COLO668 (cell line): ENCODE results near the gene JAKMIP2.

Experiments used
- DNase-seq: peaks from one replicate; lab custom pipeline; 2025; ENCODE audit not compliant: unreplicated experiment; lab: John Stamatoyannopoulos, UW

JAKMIP2 gene

DNA sequence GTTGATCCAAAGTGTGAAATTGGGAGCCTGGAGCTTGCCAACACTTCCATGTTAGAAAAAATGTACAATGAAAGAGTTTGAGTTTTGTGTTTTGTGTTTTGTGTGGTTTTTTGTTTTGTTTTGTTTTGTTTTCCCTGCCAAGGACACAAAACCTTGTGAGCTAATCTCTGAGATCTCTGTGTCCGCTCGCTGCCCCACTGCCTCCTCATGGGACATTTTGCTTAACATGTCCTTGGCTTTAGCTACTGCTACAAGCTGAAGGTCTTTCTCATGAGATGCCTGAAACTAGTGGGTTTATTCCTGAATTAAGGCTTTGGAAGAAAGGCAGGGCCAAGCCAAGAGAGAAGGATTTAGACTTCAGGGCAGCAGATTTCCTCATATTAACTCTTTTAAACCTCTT is 7.3 kb upstream of the JAKMIP2 start:
- DNase-seq: no peak

DNA sequence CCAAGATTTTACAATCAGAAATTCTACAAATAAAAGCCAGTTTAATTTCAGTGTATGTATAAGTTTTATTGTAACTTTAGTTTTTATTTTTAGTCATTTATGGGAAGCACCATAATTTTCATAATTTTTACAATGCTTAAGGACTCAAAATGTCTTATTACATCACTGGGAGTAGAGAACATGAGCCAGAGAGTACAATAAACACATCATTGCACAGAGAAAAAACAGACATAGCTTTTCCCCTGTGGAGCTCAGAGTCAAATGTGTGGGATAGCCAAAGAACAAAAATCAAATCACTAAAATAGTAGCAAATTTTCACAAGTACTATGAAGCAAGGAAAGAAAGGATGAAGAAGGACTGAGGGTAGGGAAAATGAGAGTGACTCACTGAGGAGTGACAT is 5.5 kb upstream of the JAKMIP2 start:
- no peak for DNase-seq

DNA sequence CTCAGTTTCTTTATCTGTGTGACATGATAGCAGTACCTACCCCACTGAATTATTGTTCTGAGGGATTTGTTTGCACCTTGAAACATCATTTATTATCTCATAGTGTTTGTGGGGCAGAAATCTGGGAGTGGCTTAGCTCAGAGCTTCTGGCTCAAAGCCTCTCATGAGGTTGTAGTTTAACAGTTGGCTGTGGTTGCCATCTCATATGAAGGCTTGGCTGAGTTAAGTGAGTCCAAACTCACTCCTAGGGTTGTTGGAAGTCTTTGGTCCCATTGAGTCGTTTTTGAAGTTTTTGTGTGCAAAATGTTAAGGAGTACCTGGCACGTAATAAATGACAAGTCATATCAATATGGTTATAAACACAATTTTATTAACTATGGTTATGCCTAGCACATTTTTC is 3.6 kb upstream of the JAKMIP2 start:
- no peak for DNase-seq

DNA sequence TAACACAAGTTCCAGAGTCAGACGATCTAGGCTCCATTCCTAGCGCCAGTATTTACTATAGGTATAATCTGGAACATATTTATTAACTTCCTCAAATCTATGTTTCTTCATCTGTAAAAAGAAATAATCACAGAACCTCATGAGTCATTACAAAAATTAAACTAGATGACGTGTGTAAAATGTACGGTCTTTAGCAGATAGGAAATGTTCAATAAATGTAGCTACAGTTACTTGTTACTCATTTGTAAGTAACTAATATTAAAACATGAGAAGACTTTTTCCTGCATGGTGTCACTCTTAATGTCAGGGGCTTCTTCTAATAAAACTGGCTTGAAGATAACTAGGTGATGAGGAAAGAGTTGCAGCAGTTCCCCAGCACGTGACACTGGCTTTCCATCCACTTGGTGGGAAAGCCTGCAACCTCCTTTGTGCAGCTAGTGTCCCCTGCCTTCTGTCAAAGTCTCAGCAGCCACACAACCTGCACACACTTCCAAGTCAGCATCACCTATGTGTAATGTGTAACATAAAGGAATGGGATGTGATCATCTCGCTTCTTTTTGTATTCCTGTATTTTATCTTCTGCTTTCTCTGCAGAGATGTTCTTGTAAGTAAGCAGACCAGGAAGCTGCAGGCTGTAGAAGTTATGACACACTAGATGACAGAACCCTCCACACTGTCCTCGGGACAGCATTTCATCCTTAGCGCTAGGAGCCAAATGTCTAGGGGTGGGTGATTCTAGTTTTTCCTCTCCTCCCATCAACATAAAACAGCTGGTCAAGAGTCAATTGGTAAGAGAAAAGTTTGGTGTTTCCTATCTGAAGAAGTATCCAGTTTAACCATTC is 1.8 kb upstream of the JAKMIP2 start:
- DNase-seq: no peak

DNA sequence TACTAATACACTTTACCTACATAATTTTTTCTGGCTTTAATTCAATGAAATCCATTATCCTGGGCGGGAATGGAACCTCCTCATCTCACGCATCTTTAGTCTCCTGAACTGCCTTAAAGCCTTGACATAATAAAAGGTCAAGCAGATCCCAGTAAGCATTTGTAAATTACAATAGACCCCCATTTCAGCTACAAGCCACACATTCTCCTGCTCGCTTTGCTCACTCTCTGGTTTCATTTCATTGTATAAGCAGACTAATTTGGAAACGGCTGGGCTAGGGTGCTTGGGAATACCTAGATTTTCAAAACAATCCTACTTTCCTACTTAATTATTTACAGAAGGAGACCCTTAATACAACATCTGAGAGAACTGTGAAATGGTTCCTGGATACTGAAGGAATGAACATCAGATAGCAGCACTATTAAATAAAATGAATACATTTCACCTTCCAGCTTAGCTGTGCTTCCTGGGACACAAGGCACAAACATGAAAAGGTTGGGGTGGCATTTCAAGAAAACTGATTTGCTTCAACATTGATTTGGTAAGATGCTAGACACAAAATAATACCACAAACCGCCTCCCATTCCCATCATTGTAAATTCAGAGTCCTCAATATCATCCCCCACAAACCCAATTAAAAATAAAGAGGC is 1.5 kb downstream of the JAKMIP2 start:
- no peak for DNase-seq

DNA sequence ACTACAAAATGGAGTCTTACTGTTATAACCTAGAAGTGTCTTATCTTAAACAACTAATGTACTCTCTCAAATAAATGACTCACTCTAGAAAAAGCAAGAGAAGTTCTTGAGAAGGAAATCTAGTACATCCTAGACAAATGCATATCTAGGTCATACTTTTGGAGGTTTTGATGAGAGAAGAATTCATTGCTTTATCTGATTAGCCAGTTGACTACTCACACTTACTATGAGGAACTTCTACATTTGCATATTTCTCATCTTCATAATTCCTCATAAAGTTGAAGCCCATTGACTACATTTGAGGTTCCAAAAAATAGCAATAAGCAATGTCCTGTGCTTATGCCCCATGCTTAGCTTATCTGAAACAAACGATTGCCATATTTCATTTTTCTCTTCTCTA is 2.8 kb downstream of the JAKMIP2 start:
- DNase-seq: no peak

DNA sequence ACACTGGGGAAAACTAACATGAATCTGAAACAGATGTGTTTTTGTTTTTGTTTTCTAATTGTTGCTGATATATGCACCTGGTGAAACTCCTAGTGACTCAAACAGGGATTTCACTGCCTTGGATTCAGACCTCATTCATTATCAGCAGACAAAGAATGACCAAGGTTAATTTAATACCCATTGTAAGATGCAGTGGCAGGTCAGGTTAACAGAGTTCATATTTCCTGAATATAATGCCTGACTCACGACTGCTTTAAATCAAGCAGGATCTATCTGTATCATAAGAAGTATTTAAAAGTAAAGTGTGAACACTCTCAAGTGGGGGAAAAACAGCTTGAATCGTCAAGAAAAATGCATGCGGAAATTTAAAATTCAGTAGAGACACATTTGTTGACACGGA is 5.5 kb downstream of the JAKMIP2 start:
- DNase-seq: no peak

DNA sequence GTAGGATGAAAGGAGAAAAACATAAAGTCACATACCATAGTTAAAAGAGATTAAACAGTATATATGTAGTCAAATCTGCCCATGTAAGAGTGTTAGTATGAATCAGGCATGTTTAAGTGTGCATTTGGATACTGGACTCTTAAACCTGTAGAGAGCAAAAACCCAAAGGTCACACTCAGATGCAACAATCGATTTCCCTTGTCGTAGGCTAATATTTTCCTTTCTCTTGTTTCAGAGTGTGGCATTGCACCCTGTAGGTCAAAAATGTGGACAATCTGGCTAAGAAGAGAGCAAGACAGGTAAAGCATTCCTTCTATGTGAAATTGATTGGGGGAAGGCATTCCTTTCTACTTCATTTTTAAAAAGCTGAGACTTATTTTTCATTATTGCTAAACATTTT is 8.9 kb downstream of the JAKMIP2 start:
- DNase-seq: no peak

DNA sequence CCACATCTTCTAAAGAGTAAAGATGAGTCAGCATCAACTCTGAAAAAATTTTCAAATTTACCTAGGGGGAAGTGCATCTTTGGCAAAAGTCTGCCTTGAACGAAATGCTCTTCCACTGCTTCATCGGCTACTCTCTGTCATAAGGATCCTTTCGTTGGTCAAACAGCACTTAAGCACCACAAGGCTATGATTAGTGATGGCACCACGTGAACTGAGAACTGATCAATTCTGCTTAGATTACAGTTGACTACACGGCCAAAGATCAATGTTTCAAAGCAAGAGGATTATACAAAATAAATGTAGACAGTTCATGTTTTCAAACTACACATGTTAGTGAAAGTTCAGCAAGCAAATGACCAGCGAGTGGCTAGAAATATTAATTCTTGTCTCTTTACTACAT is 9.4 kb downstream of the JAKMIP2 start:
- no peak for DNase-seq

DNA sequence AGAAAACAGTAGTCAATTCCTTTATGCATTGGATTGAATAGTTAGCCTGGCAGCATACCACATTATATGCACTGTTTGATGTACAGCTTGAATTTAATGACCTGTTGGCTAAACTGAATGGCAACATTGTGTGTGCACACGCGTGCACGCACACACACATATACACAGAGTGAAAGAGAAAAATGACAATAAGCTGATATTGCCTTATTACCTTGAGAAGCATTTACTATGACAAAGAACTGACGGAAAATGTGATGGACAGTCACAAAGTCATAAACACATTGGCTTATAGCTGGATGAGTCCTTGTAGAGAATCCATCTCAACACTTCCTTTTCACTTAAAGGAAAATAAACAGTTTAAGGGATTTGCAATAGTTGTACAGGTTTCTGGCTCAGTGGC is 15.5 kb downstream of the JAKMIP2 start:
- no peak for DNase-seq

DNA sequence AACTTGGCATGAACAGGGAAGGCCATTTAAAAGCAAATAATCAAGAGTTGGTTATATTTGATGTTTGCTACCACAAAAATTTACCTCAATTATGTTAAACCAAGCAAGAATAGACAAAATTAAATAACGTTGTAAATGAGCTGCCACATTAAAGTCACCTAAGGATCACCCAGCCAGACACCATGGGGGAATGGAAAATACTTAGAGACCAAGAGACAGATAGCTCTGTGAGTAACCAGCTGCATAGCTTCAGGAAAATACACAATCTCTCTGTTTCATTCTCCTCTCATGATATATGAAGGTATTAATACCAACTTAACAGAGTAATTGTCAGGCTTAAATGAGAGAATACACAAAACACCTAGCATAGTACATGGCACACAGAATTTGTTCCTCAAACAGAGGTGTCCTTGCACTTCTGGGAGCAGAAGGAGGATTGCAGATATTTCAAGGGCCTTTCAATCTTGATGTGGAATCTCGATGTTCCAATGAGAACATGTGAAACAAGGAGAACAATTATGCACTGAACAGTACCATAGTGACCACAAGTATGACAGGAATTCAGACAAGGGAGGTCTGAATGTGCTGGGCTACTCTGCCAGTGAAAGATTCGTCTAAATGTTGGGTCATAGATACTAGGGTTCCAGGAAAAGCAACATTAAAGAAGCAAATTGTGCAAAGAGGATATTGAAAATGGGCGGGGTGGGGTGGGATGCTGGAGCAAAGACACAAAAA is 18.6 kb downstream of the JAKMIP2 start:
- DNase-seq: no peak

DNA sequence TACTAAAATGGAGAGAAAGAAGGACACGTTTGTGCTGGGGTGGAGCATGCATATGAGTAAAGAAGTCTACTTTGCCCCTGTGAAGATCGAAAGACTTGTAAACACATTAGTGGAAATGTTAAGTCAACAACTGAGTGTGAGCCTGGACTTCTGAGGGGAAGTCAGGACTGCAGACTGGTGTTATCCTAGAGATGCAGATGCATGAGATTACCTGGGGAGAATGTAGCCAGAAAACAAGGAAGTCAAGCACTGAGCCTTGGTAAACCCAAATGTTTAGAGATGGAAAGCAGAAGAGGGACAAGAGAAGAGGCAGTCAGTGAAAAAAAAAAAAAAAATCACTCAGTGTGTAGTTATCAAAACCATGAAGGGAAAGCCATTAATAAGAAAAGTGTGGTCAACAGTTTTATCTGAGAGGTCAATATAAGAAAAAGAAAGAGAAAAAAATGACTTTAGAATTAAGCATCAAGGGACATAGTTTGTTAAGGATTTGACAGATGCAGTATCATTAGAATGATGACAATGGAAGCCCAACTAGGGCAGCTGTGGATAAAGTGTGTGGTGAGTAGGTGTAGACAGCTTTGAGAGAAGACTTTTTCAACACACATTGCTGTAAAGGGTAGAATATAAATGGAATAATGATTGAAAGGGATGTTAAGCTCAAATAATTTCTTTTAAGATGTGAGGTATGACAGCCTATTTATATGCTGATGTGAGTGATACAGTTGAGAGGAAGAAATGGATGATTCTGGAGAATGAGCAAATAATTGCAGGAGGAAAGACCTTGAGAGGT is 22.2 kb downstream of the JAKMIP2 start:
- DNase-seq: no peak

DNA sequence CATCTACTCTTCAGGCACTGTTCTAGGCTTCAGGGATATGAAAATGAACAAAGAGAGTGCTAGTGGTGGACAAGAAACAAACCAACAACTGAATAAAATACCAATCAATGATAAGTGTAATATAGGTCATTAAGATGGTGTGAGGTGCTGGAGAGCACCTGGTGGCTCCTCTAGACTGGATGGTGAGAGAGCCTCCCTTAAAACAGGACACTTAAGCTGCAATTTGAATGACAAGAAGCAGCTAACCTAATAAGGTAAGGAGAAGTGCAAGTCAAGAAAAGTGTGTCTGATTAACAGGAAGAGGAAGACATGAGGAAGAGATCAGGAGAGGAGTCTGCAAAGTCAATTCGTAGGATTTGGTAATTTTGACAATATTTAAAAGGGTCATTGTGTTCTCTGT is 23.1 kb downstream of the JAKMIP2 start:
- DNase-seq: no peak

DNA sequence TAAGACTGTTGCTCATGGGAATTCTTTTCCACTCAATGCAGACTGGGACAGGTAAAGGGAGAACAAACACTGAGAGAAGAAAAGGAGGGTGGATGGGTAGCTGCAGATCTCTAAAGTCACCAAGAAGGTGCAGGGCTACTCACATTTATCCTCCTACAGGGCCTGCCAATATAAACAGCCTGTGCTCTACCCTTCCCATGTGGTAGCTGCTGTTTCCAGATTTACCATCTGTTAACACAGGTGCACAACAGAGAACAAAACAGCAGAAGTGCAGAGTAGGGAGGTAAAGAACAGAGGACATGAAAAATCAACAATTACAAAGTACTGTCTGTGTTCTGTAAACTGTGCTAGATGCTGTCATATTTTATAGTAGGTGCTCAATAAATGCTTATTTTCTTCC is 26.0 kb downstream of the JAKMIP2 start:
- no peak for DNase-seq

DNA sequence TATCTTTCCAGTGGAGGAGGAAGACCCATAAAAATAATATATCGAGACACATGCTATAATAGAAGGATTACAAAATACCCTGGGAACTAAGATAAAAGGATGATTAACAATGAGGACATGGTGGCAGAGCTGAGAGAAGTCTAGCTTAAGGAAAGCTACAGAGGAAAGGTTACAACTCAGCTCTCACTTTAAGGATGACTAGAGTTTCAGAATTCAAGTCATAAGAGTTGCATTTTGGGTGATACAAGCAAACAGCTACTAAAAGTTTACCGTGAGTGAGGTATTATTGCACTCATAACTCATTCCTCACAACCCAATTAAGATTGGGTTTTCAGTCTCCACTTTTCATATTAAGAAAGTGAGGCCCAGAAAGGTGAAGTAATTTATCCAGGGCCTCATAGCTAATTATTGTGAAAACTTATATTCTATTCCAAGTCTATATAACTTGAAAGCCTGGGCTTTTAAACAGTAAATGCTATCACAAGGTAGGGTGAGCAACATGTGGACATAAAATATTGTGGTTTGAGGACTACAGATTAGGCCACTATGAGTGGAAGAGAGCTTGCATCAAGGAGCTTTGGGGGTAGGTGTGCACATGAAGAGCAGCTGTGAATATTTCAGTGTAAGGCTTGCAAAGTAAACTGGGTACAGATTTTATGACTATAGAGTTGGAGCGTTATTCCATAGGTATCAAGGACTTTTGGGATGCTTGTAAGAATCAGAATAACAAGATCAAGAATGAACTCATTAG is 28.0 kb downstream of the JAKMIP2 start:
- no peak for DNase-seq

DNA sequence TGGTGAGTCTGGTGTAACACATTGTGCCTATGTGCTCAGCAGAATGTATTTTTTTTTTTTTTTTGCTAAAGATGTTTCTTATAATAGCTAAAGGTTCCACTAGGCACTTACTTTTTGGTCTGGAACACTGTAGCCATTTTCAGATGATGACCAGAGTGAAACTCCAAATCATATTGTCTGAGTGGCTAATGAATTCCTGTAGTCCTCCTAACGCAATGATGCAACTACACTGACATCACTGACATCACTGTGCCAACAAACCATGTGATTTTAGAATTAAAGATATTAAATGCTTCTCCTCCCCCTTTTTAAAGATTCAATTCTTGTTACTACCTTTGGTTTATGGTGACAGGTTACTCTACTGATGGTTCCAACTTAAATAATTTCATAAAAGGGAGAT is 28.8 kb downstream of the JAKMIP2 start:
- DNase-seq: no peak

DNA sequence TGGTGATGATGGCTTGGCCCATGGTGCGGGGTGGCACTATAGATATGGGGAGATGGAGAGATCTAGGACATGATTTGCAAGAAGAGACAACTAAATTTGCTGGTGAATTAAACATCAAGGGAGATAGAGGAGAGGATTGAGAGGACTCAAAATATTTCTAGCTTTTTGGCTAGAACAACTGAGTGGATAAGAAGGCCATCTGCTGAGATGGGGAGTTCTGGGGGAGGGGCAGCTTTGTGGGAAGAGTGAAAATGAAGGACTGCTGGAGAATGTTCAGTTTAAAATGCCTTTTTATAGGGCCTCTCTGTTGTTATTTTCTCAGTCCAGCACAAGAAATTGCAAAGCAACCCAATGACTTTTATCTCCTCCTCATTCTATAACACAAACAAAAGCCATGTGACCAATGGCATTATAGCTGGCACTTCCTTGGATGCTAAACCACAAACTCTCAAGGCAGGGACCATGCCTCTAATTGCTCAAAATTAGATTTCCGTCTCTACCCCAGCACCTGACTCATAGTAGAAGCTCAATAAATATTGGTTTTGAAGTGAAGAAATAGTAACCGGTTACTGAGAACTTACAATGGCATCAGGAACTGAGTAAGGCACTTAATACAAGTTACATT is 29.8 kb downstream of the JAKMIP2 start:
- DNase-seq: no peak

DNA sequence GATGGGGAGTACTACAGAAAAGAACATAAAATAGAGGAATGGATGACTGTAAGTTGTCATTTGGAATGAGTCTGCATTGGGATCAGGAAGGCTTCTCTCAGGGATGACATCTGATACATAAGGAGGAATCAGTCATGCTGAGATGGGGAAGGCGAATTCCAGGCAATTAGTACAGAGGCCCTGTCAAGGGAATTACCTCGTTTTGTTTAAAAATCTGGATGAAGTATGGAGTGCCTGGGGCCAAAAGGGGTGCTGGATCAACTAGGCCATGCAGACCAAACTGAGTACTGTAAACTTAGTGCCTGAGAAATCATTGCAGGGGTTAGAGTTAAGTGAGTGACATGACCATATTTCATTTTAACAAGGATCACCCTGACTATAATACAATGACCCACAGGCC is 30.5 kb downstream of the JAKMIP2 start:
- DNase-seq: no peak

DNA sequence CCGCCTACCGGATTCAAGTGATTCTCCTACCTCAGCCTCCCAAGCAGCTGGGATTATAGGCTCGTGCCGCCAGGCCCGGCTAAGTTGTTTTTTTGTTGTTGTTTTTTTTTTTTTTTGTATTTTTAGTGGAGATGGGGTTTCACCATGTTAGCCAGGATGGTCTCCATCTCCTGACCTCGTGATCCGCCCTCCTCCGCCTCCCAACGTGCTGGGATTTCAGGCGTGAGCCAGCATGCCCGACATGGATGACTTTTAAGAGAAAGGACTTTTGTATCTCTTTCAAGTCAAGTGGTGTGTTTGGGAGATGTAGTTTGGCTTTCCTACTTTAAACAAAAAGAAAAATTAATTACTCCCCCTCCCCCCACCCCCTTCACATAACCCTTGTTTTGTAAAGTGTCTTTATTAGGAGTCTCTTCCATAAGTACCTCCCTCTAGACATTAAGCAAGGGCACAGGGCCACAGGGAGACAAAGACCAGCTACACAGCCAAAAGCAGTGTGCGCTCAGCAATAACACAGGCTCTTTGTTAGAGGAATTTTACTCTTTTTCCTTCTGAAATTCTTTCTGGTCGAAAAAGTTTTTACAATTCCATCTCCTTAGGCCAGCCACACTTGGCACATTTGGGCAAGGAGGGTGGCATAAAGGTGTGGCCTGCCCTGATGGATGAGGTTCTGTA is 31.2 kb downstream of the JAKMIP2 start:
- no peak for DNase-seq

DNA sequence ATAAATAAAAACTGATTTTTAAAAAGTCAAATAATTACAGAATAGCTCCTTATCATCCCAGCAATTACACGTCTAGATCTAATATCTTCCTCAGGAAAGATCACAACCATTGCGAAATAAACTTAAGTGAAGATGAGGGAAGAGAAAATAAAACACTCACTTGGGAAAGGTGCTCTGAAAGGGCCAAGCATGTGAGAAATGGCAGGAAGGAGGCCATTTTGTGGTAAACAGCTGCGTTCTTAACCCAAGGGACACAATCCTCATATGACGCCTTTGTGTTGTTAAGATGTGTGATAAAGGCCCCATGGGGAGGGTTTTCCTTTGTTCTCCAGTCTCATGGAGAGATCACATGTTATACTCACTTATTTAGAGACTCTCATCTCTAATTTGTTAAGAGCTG is 32.5 kb downstream of the JAKMIP2 start:
- no peak for DNase-seq
